Fibroblast of the aortic adventitia (primary cell): ENCODE data around the gene ABCA3. TPM values are rescaled to one million over a fixed set of nuclear protein-coding genes. Genes with fewer than 3 reads are reported as not detected.

ENCODE experiments used
- DNase-seq: peaks from one replicate; pipeline ENCODE4 v3.0.0-alpha.2; 2010; ENCODE audit warnings: low read depth
- H3K4me3 ChIP-seq: 2 replicates; pipeline ENCODE4 v1.5.1; 2011; ENCODE audit warnings: low read depth, mild to moderate bottlenecking, control low read depth, low read length, moderate library complexity
- CTCF ChIP-seq: IDR thresholded peaks from 2 replicates; pipeline ENCODE4 v1.5.1; 2011; ENCODE audit warnings: mild to moderate bottlenecking, low read length, control low read depth, inconsistent platforms; ENCODE audit not compliant: insufficient read depth
- total RNA-seq: library from RNA; depleted of rRNA; stranded (reverse); fragments of >200 nt; gene quantifications from 2 replicates; pipeline ENCODE4 v1.2.3, GENCODE V29; 2012; ENCODE audit warnings: low replicate concordance

ABCA3 gene
- total RNA-seq, 1 donor, result 1.8 TPM

GRCh38 chr16:2350500-2350899 is 10.0 kb upstream of the ABCA3 start:
- no peak for TF ChIP-seq CTCF
- H3K4me3 ChIP-seq, result no peak overlapping the region
- peak; percentile 51 for DNase-seq

- TF ChIP-seq CTCF, result no peak
- no peak overlapping the region for H3K4me3 ChIP-seq
- no peak for DNase-seq
Observed at GRCh38 chr16:2343211-2343610, 2.7 kb upstream of the ABCA3 start.

GRCh38 chr16:2341456-2342447 is 1.2 kb upstream of the ABCA3 start:
- DNase-seq, result no peak
- TF ChIP-seq CTCF, result no peak
- no peak overlapping the region for H3K4me3 ChIP-seq

GRCh38 chr16:2339521-2340484 is 725 bp downstream of the ABCA3 start:
- TF ChIP-seq CTCF, result no peak
- DNase-seq, result peak; percentile 5
- H3K4me3 ChIP-seq, result peak overlapping the region; percentile 65

- H3K4me3 ChIP-seq, result no peak overlapping the region
- TF ChIP-seq CTCF, result no peak
- no peak for DNase-seq
Observed at GRCh38 chr16:2337431-2338296, 2.9 kb downstream of the ABCA3 start.

GRCh38 chr16:2335286-2335895 is 5.1 kb downstream of the ABCA3 start:
- DNase-seq, result no peak

More at GRCh38 chr16:2335286-2335895, 5.1 kb downstream of the ABCA3 start:
- H3K4me3 ChIP-seq, result no peak overlapping the region
- no peak for TF ChIP-seq CTCF
